SK-N-SH (cell line): ENCODE measurements around the gene COX7B. TPM values are rescaled to one million over a fixed set of nuclear protein-coding genes. Genes with fewer than 3 reads are reported as not detected.

Experiments used
- CTCF ChIA-PET: fragments of 300-600, 350-600 bp; formaldehyde crosslinking; extraction: SDS; loops from one replicate; lab custom pipeline; 2021; lab: Yijun Ruan, JAX
- POLR2A ChIA-PET: fragments of 350-600 bp; sonication (Branson Sonifier 250); formaldehyde crosslinking; extraction: SDS; loops from one replicate; lab custom pipeline; 2020; ENCODE audit warnings: antibody characterized with exemption, inconsistent platforms; lab: Yijun Ruan, JAX
- DNase-seq: peaks from one replicate; pipeline ENCODE4 v3.0.0; 2012
- H2AFZ ChIP-seq: fragments of 200-600 bp; sonication (generic); 2 replicates; pipeline ENCODE4 v1.8.1; 2016; ENCODE audit warnings: antibody characterized with exemption, mild to moderate bottlenecking, low read depth
- H3F3A ChIP-seq: fragments of 200-600 bp; sonication (generic); replicated peaks from 2 replicates; pipeline ENCODE3; 2016; ENCODE audit warnings: antibody characterized with exemption, mild to moderate bottlenecking; ENCODE audit not compliant: insufficient read depth
- H3K27ac ChIP-seq, 2 experiments: fragments of 200-500 bp in 1 of 2; fragments of 200-600 bp in 1 of 2; sonication (Bioruptor generic) in 1 of 2; sonication (generic), shearing (Covaris generic) in 1 of 2; 2 replicates each; pipeline versions ENCODE4 v1.5.1 to v1.6.1; 2014 to 2016; ENCODE audit warnings: low read depth in 2 of 2, inconsistent platforms in 1 of 2, low read length in 1 of 2, mild to moderate bottlenecking in 1 of 2, mixed read lengths in 1 of 2
- H3K27me3 ChIP-seq: fragments of 200-600 bp; sonication (generic), shearing (Covaris generic); 2 replicates; pipeline ENCODE4 v1.6.1; 2016; ENCODE audit warnings: mixed run types; ENCODE audit not compliant: insufficient read depth
- H3K36me3 ChIP-seq, 2 experiments: fragments of 200-500 bp in 1 of 2; fragments of 200-600 bp in 1 of 2; sonication (Bioruptor generic) in 1 of 2; sonication (generic) in 1 of 2; replicated peaks in 1 of 2; 2 replicates each; pipeline versions ENCODE3 to v1.5.1; 2014 to 2016; ENCODE audit warnings: low read length in 1 of 2, mild to moderate bottlenecking in 1 of 2; ENCODE audit not compliant: insufficient read depth in 2 of 2, control insufficient read depth in 1 of 2
- H3K4me1 ChIP-seq, 2 experiments: fragments of 200-500 bp in 1 of 2; fragments of 200-600 bp in 1 of 2; sonication (Bioruptor generic) in 1 of 2; sonication (generic), shearing (Covaris generic) in 1 of 2; 2 replicates each; pipeline versions ENCODE4 v1.5.1 to v1.6.1; 2014 to 2016; ENCODE audit warnings: low read depth in 1 of 2, low read length in 1 of 2, mixed run types in 1 of 2; ENCODE audit not compliant: insufficient read depth in 2 of 2, control insufficient read depth in 1 of 2
- H3K4me2 ChIP-seq: fragments of 200-600 bp; sonication (generic), shearing (Covaris generic); 2 replicates; pipeline ENCODE4 v1.6.1; 2017; ENCODE audit warnings: mixed run types
- H3K4me3 ChIP-seq, 2 experiments: fragments of 200-500 bp in 1 of 2; fragments of 200-600 bp in 1 of 2; sonication (Bioruptor generic) in 1 of 2; sonication (generic), shearing (Covaris generic) in 1 of 2; 2 replicates each; pipeline versions ENCODE4 v1.5.1 to v1.8.1; 2014 to 2016; ENCODE audit warnings: low read depth in 2 of 2, inconsistent platforms in 1 of 2, low read length in 1 of 2, mild to moderate bottlenecking in 1 of 2, mixed read lengths in 1 of 2, moderate library complexity in 1 of 2
- H3K79me2 ChIP-seq: fragments of 200-600 bp; sonication (generic); 2 replicates; pipeline ENCODE4 v1.8.1; 2017; ENCODE audit warnings: mild to moderate bottlenecking; ENCODE audit not compliant: insufficient read depth
- H3K9ac ChIP-seq: fragments of 200-600 bp; sonication (generic); 2 replicates; pipeline ENCODE4 v1.6.1; 2017; ENCODE audit warnings: mixed run types
- H3K9me2 ChIP-seq: fragments of 200-600 bp; sonication (generic); 2 replicates; pipeline ENCODE4 v1.6.1; 2017; ENCODE audit warnings: mixed run types
- H3K9me3 ChIP-seq: fragments of 200-600 bp; sonication (generic); 2 replicates; pipeline ENCODE4 v1.6.1; 2017; ENCODE audit warnings: mixed run types, mild to moderate bottlenecking, moderate library complexity
- H4K20me1 ChIP-seq: fragments of 200-600 bp; sonication (generic); 2 replicates; pipeline ENCODE4 v1.6.1; 2017; ENCODE audit warnings: mild to moderate bottlenecking, mixed run types; ENCODE audit not compliant: insufficient read depth
- CHD2 ChIP-seq: fragments of 150-350 bp; IDR thresholded peaks from 2 replicates; pipeline ENCODE4 v1.6.1; 2018; ENCODE audit warnings: low read length; ENCODE audit not compliant: partially characterized antibody
- CTCF ChIP-seq: fragments of 200-600 bp; sonication (generic); IDR thresholded peaks from 2 replicates; pipeline ENCODE4 v1.6.1; 2017; ENCODE audit warnings: antibody characterized with exemption, mild to moderate bottlenecking, moderate library complexity
- ELF1 ChIP-seq: IDR thresholded peaks from 2 replicates; pipeline ENCODE4 v1.4.0; 2012
- EP300 ChIP-seq, 2 experiments: IDR thresholded peaks; 2 replicates each; pipeline versions ENCODE4 v1.4.0 to v1.6.1; 2012; ENCODE audit warnings: borderline replicate concordance in 1 of 2, low read depth in 1 of 2, low read length in 1 of 2
- EZH2phosphoT487 ChIP-seq: fragments of 200-600 bp; sonication (generic); IDR thresholded peaks from 2 replicates; pipeline ENCODE4 v1.6.1; 2017; ENCODE audit warnings: low read depth, mixed run types, mild to moderate bottlenecking, antibody characterized with exemption, moderate library complexity, borderline replicate concordance
- FOSL2 ChIP-seq: IDR thresholded peaks from 2 replicates; pipeline ENCODE4 v1.4.0; 2012; ENCODE audit warnings: low read depth, mild to moderate bottlenecking, moderate library complexity, borderline replicate concordance
- GABPA ChIP-seq: IDR thresholded peaks from 2 replicates; pipeline ENCODE4 v1.4.0; 2012; ENCODE audit warnings: low read depth, mild to moderate bottlenecking
- GATA2 ChIP-seq: sonication (generic); formaldehyde crosslinking; IDR thresholded peaks from 2 replicates; pipeline ENCODE4 v1.5.0; 2020; ENCODE audit warnings: mild to moderate bottlenecking, missing genetic modification reagents
- JUND ChIP-seq: IDR thresholded peaks from 2 replicates; pipeline ENCODE4 v1.4.0; 2012
- MEF2A ChIP-seq: IDR thresholded peaks from 2 replicates; pipeline ENCODE4 v1.4.0; 2012; ENCODE audit warnings: low read depth, borderline replicate concordance
- MXI1 ChIP-seq: IDR thresholded peaks from 2 replicates; pipeline ENCODE4 v1.6.1; 2012; ENCODE audit warnings: mild to moderate bottlenecking, low read depth, low read length, improper control_type of control experiment
- NFIC ChIP-seq: IDR thresholded peaks from 2 replicates; pipeline ENCODE4 v1.4.0; 2012; ENCODE audit warnings: borderline replicate concordance
- NRF1 ChIP-seq: IDR thresholded peaks from 2 replicates; pipeline ENCODE4 v1.6.1; 2012; ENCODE audit warnings: low read depth, mild to moderate bottlenecking, low read length
- RFX5 ChIP-seq: IDR thresholded peaks from 2 replicates; pipeline ENCODE4 v1.6.1; 2012; ENCODE audit warnings: mild to moderate bottlenecking, improper control_type of control experiment, low read length
- RXRA ChIP-seq: IDR thresholded peaks from 2 replicates; pipeline ENCODE4 v1.4.0; 2012; ENCODE audit warnings: low read depth, mild to moderate bottlenecking, borderline replicate concordance
- SIN3A ChIP-seq: IDR thresholded peaks from 2 replicates; pipeline ENCODE4 v1.6.1; 2012; ENCODE audit warnings: low read depth, mild to moderate bottlenecking, low read length, moderate library complexity, borderline replicate concordance
- SMC3 ChIP-seq: IDR thresholded peaks from 2 replicates; pipeline ENCODE4 v1.6.1; 2012; ENCODE audit warnings: low read depth, low read length, improper control_type of control experiment
- TAF1 ChIP-seq: IDR thresholded peaks from 2 replicates; pipeline ENCODE4 v1.6.1; 2012; ENCODE audit warnings: low read depth, mild to moderate bottlenecking, low read length, moderate library complexity, borderline replicate concordance
- YY1 ChIP-seq: IDR thresholded peaks from 2 replicates; pipeline ENCODE4 v1.4.0; 2012; ENCODE audit warnings: low read depth, mild to moderate bottlenecking
- WGBS: methylation state at CpG from one replicate; pipeline ENCODE4 v1.1.6; 2017; ENCODE audit warnings: low lambda C conversion rate; 5-methylcytosine and 5-hydroxymethylcytosine counted together
- polyA plus RNA-seq, 3 experiments: library from polyadenylated mRNA; depleted of rRNA; stranded (reverse); fragments of >200 nt; gene quantifications; 2 replicates each; pipeline ENCODE4 v1.2.3, GENCODE V29; 2012
- TF ChIP-seq, protein P1 (sequence below): fragments of 150-350 bp; IDR thresholded peaks from 2 replicates; pipeline ENCODE4 v1.6.1; 2016; ENCODE audit warnings: mild to moderate bottlenecking, low read depth, low read length
- TF ChIP-seq, protein P2 (sequence below): IDR thresholded peaks from 2 replicates; pipeline ENCODE4; 2012

COX7B gene
- polyA plus RNA-seq, 1 of the 3 experiments (the other 2 are of a cell fraction), result 1,029 TPM

GRCh38 chrX:77925764-77926163, 26.5 kb downstream of the COX7B start:
- Histone ChIP-seq H3K4me3 (no peak overlapping the region), H3K27me3 (no peaks in the 10 kb centered on the region; the same call in 1 of the 2 replicates), H3K4me1 (no peaks in the 10 kb centered on the region), H3K9me2 (no peaks in the 10 kb centered on the region), H3K27ac (no peak overlapping the region), H3F3A (no peaks in the 10 kb centered on the region), H3K9me3 (no peaks in the 10 kb centered on the region), H2AFZ (no peak overlapping the region), H3K36me3 (no peaks in the 10 kb centered on the region), H3K9ac (no peak overlapping the region), H3K4me2 (0 out of 2 replicates have a peak overlapping the region, but pooled peaks have one; percentile 20), H3K79me2 (0 out of 2 replicates have a peak, but pooled peaks cover 6% of the 10 kb centered on the region), H4K20me1 (peaks cover 3% of the 10 kb centered on the region; the same call in 1 of the 2 replicates)
- TF ChIP-seq MEF2A (no peak), SIN3A (no peak), SMC3 (no peak), CTCF (no peak), EZH2phosphoT487 (no peak), RFX5 (no peak), ELF1 (no peak), GABPA (no peak), FOSL2 (no peak), EP300 (IDR thresholded peaks at IDR 0.05; ENCODE audit: borderline replicate concordance in 1 of 2, low read depth in 1 of 2, low read length in 1 of 2) (no peak), GATA2 (CRISPR knock-in tag) (no peak), MXI1 (no peak), CHD2 (no peak), TAF1 (no peak)
- TF ChIP-seq, protein P1, sequence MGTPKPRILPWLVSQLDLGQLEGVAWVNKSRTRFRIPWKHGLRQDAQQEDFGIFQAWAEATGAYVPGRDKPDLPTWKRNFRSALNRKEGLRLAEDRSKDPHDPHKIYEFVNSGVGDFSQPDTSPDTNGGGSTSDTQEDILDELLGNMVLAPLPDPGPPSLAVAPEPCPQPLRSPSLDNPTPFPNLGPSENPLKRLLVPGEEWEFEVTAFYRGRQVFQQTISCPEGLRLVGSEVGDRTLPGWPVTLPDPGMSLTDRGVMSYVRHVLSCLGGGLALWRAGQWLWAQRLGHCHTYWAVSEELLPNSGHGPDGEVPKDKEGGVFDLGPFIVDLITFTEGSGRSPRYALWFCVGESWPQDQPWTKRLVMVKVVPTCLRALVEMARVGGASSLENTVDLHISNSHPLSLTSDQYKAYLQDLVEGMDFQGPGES, result no peak
- 35% methylated on average over 3 of the region's 3 CpGs for WGBS
- POLR2A ChIA-PET, result no interaction called here
- no peak for DNase-seq
- CTCF ChIA-PET, result interaction anchor here (1.8 kb wide), 1 partner anchor 99 kb away, joined by 5 read pairs; no protein-coding TSS in a partner anchor

- Histone ChIP-seq H3K9me3 (no peaks in the 10 kb centered on the region), H3K9ac (no peak overlapping the region), H3F3A (no peaks in the 10 kb centered on the region), H3K4me2 (no peak overlapping the region), H3K79me2 (no peaks in the 10 kb centered on the region), H3K36me3 (no peaks in the 10 kb centered on the region), H3K27me3 (no peaks in the 10 kb centered on the region), H3K4me3 (no peak overlapping the region), H3K27ac (no peak overlapping the region), H2AFZ (no peak overlapping the region), H3K9me2 (no peaks in the 10 kb centered on the region), H3K4me1 (no peaks in the 10 kb centered on the region), H4K20me1 (no peaks in the 10 kb centered on the region)
- WGBS, result 38% methylated on average over 1 of the region's 1 CpG
- TF ChIP-seq YY1, result no peak
- TF ChIP-seq GATA2 (CRISPR knock-in tag), result no peak
- no peak for TF ChIP-seq SIN3A
- no peak for TF ChIP-seq FOSL2
- TF ChIP-seq RXRA, result no peak
- no peak for TF ChIP-seq ELF1
- no peak for TF ChIP-seq NFIC
- no peak for TF ChIP-seq NRF1
- TF ChIP-seq JUND, result no peak
- TF ChIP-seq, protein P2, sequence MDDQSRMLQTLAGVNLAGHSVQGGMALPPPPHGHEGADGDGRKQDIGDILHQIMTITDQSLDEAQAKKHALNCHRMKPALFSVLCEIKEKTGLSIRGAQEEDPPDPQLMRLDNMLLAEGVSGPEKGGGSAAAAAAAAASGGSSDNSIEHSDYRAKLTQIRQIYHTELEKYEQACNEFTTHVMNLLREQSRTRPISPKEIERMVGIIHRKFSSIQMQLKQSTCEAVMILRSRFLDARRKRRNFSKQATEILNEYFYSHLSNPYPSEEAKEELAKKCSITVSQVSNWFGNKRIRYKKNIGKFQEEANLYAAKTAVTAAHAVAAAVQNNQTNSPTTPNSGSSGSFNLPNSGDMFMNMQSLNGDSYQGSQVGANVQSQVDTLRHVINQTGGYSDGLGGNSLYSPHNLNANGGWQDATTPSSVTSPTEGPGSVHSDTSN, result no peak
- ChIA-PET POLR2A (no interaction called here), CTCF (interaction anchor here (1.2 kb wide), 1 partner anchor 19 kb away, joined by 5 read pairs; the partner anchor contains the start of gene ATP7A)
- DNase-seq, result no peak
Measured at GRCh38 chrX:77930581-77930980, 31.3 kb downstream of the COX7B start.
